ENCODE data around the gene PSORS1C1. TPM values are rescaled to one million over a fixed set of nuclear protein-coding genes. Genes with fewer than 3 reads are reported as not detected.
A peak's percentile ranks its signal among the peaks of the same experiment; 100 is the strongest.
"Not testable (repeated sequence)": the region's sequence is repeated elsewhere in the genome, so short reads cannot be mapped to it uniquely, and the experiment has no call there.

Gene PSORS1C1, protein sequence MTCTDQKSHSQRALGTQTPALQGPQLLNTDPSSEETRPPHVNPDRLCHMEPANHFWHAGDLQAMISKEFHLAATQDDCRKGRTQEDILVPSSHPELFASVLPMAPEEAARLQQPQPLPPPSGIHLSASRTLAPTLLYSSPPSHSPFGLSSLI
- 1 to 10 TPM in 2 of 12 donors, under 1 TPM in 8, not detected in 2; 0.41 to 1.3 (median 0.67) TPM for polyA plus RNA-seq (ENCODE audit: insufficient read length in 12 of 12)
- long read RNA-seq, donor 1: 0 reads
- long read RNA-seq, donor 2: 0 reads
- long read RNA-seq, donor 3: 0 reads
- long read RNA-seq, donor 4: 0 reads
- long read RNA-seq, donor 5: 0 reads
- long read RNA-seq, donor 6: 0 reads
- long read RNA-seq, donor 7: 0 reads
- long read RNA-seq, donor 8: 0 reads
- long read RNA-seq, donor 9: 0 reads
- long read RNA-seq, donor 10: 0 reads
- long read RNA-seq, donor 11: 0 reads

DNA sequence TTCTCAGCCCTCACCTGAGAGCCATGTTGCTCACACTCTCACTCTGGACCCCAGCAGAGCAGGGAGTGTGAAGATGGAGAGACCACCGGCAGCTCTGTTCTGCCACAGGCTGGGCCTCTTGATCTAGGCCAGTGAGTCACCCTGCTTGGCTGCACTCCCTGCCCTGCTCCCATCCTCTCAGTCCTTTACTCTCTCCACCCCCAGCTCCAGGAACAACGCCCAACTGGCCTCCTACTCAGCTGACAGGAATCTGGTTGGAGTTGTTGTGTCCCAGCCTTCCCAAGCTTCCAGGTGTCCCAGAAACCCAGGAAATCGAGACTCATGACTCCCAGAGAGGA lies at the start of gene PSORS1C1:
Gene PSORS1C1 (plus strand): TSS at position 260 of the 338 bp plus-strand sequence. CDS start 14,833 bp downstream, outside the sequence.
- DNase-seq: peak; percentile 66

DNA sequence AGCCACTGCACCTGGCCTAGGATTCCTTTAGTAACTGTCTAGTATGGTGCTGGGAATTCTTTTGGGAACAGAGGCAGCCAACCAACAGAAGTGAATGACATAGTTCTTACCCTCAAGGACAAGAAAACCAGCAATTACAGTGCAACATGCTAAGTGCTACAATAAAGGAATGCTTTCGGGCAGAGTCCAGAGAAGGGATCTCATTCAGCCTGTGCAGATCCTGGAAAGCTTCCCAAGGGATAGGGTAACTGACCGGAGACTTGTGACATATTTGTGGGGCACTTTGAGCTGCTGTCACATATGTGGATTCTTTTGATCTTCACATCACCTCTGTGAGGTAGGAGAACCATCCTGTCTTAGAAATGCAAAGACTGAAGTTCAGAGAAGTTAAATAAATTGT lies 49.0 kb upstream of the PSORS1C1 start:
- no peak for DNase-seq

DNA sequence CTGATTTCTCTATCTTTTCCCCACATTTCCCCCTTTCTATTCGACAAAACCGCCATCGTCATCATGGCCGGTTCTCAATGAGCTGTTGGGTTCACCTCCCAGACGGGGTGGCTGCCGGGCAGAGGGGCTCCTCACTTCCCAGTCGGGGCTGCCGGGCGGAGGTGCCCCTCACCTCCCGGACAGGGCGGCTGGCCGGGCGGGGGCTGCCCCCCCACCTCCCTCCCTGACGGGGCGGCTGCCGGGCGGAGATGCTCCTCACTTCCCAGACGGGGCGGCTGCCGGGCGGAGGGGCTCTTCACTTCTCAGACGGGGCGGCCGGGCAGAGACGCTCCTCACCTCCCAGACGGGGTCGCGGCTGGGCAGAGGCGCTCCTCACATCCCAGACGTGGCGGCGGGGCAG lies 47.6 kb upstream of the PSORS1C1 start:
- not testable (repeated sequence) for DNase-seq

DNA sequence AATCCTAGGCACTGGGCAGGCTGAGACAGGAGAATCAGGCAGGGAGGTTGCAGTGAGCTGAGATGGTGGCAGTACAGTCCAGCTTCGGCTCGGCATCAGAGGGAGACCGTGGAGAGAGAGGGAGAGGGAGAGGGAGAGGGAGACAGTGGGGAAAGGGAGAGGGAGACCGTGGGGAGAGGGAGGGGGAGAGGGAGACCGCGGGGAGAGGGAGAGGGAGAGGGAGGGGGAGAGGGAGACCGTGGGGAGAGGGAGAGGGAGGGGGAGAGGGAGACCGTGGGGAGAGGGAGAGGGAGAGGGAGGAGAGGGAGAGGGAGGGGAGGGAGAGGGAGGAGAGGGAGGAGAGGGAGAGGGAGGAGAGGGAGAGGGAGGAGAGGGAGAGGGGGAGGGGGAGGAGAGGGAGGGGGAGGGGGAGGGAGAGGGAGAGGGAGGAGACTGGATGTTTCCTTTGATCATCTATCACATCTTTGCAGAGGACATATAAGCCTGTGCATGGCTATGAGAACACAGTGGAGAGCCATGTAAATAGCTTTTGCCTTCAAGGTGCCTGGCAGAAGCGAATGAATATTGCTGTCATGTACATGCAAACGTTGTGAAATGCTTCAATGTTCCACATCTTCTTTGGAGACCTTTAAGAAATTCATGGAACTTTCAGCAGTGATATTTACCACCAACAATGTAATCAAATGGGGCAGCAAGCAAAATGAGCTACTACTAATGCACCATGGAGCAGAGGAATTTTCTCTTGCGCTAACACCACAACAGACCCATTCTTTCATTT lies 46.5 kb upstream of the PSORS1C1 start:
- DNase-seq: not testable (repeated sequence)

DNA sequence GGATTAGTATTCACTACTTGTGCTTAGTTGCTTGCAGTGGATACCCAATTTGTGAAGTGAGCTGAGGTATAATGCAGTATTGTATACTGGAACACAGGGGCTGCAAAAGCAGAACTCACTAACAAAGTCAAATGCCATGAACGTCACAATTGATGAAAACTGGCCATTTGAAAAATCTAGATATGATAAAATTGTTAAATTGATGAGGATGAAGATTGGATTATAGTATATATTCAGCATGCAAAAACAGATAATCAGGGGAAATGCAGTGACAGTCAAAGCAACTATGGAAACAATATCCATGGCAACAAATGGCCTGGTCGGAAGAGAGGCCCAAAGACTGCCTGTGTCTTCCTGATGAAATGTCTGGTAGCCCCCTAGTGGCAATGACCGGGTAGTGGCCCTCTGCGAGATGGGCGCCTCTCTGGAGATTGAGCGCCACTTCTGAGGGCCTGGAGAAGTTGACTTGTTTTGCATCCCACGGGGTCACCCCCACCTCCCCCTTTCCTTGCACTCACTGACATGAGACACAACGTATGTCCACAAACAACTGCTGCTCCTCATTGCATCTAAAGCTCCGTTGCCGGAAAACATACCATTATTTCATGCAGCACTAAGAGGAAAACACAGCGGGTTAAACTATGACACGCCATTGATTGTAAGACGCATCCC lies 45.8 kb upstream of the PSORS1C1 start:
- DNase-seq: peak; percentile 67

DNA sequence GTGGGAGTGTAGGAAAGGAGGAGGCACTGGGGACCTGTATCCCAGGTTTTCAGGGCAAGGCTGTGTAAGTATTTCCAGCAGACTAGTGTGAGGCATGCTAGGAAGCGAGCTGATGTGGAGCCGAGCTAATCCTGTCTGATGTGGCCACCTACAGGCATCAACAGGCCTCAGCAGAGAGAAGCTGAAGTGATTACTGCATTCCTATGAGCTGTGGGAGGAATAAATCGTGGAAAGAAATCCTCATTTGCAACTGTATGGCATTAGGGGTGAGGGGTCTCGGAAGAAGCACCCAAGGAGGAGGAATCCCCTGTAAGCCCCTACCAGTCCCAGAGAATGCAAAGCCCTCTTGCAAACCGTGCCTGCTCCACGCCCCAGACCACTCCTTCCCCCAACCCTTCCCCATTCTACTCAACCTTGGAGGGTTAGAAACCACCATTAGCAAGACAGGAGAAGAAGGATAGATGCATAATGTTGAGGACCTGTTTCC lies 43.8 kb upstream of the PSORS1C1 start:
- peak; percentile 55 for DNase-seq

DNA sequence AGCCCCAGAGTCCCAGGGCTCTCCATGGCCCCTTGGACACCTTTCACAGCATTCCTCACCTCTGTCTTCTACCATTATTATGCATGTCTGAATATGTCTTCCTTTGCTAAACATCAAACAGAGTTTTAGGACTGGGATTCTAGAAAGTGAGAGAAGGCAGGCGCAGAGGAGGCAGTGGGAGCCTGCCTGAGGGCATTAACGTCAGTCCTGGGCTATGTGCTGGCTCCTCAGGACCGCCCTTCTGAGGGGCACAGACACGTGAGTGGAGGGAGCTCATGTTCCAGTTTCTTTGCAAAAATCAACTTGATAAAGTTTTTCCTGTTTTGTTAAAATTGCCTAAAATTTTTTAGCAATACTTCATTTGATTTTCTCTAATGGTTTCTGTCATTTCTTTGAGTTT lies 40.2 kb upstream of the PSORS1C1 start:
- DNase-seq: no peak

DNA sequence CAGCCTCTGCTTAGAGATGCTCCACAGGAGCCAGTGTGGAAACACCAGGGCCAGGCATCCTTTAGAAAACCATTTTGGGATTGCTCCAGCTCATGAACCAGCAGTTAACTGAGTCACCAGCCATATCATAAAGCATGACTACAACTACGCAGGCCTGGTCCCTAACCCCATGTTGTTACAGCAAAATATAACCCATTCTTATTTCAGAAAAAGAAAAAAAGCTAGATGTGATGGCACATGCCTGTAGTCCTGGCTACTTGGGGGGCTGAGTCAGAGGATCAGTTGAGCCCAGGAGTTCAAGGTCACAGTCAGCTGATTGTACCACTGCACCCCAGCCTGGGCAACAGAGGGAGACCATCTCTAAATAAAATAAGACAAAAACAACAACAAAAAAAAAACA lies 39.1 kb upstream of the PSORS1C1 start:
- DNase-seq: no peak

DNA sequence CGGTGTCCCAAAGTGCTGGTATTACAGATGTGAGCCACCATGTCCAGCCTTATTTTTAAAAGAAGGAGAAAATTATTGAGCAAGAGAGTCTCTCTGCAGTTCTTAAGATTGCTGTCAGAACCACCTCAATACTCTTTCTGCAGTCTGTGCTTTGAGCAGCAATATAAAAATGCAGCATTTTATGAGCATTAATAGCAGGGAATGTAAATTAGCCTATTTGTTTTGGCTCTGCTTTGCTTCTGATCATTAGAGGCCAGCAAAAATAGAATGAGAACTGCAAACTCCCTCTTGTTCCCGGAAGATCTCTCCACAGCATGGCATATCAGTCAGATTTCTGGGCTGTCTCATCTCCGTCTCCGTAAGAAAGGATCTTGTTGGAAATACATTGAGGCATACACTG lies 38.0 kb upstream of the PSORS1C1 start:
- no peak for DNase-seq

DNA sequence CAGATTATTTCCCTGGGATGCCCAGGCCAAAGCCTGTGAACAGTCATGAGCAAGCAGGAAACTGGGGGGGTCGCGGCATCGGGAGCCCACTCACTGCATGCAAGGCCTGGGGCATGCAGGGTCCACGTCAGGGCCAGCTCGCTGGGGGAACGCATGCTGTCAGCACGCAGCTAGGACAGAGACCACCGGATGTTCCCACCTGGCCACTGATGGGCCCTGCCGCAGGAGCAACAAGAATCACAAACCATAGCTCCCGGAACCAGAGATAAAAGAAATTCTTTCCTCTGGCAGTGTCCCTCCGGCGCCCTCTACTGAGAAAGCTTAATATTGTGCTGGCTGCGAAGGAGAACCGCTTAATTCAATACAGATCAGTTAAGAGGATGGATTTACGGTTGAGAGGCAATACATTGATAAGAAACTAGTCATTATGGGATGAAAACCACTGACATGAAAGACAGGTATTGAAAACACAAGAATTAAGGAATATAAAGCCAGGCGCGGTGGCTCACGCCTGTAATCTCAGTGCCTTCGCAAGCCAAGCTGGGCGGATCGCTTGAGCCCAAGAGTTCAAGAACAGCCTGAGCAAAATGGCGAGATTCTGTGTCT lies 34.8 kb upstream of the PSORS1C1 start:
- peak; percentile 61 for DNase-seq

DNA sequence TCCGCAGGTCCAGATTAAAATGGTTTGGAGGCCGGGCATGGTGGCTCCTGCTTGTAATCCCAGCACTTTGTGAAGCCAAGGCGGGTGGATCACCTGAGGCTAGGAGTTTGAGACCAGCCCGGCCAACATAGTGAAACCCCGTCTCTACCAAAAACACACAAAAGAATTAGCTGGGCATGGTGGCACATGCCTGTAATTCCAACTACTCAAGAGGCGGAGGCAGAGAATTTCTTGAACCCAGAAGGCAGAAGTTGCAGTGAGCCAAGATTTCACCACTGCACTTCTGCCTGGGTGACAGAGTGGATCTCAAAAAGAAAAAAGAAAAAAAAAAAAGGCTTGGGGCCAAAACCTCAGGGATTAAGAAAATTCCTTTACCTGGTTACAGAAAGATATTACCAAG lies 32.7 kb upstream of the PSORS1C1 start:
- DNase-seq: no peak

DNA sequence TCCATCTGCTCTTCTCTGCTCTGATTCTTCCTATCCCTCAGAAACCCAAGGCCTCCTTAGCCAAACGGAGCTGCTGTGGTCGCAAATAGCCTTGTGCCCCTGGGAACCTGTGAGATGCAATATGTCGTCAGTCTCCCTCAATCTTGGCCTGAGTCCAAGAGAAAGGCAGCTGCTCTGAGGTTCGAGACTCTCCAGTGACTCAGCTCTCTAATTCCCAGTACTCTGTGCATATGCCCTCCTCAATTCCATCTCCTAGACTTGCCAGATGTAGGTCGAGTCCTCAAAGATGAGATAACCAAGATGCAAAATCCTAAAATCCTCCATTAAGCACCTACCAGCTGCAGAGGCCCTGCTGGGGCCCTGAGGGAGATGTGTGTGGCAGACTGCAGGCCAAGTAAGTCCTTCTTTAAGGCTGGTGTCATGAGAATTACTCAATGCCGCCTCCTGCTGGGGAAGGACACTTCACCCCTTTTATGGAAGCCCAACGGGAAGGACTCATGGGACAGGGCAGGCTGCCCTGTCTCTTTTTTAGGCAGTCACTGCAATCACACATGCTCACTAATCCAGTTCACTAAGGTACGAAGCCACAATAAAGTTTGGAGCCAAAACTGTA lies 30.8 kb upstream of the PSORS1C1 start:
- DNase-seq: no peak

DNA sequence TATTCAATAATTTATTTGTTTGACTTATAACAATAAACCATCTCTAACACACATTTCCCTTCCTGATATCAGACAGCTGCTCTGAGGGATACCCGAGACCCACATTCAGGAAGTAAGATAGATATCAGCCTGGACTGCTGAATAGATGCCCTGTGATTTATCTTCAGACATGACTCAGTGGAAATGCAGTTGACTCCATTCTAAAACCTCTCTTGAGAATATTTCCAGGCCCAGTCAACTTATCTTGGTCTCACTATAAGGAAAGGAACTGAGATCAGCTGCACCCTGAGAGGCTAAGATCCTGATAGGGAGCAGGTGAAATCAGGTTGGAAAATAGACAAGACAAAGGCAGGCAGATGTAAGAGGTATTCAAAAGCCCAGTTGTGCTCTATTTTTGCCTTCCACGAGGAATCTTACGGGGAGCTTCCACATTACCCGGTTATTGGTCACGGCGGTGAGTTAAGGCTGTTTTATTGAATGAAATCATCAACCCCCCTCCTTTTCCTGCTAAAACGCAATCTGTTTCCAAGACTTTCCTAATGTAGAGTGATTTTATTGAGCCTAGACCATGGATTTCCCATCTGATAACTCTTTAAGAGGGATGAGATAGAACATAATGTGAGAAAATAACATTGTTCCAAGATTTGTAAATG lies 27.7 kb upstream of the PSORS1C1 start:
- DNase-seq: no peak

DNA sequence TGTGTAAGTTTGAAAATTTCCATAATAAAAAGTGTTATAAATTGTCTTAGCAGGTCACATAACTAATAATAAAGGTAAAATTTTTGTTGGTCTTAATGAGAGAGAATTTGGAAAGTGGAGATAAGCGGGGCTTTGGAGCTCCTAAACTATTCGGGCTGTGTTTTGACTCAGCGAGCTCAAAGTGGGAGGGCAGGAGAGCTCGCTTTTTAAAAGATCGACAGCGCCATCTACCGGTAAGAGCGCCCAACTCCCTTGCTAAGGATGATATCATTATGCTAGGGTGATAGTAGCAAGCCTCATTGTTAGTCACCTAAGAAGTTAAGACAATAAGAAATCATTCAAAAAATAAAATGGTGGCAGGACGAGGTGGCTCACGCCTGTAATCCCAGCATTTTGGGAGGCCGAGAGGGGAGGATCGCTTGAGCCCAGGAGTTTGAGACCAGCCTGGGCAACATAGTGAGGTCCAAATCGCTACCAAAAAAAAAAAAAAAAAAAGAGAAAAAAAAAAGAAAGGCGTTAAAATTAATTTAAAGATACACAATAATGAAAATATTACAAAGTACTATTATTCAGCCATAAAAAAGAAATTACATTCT lies 27.0 kb upstream of the PSORS1C1 start:
- peak; percentile 90 for DNase-seq

DNA sequence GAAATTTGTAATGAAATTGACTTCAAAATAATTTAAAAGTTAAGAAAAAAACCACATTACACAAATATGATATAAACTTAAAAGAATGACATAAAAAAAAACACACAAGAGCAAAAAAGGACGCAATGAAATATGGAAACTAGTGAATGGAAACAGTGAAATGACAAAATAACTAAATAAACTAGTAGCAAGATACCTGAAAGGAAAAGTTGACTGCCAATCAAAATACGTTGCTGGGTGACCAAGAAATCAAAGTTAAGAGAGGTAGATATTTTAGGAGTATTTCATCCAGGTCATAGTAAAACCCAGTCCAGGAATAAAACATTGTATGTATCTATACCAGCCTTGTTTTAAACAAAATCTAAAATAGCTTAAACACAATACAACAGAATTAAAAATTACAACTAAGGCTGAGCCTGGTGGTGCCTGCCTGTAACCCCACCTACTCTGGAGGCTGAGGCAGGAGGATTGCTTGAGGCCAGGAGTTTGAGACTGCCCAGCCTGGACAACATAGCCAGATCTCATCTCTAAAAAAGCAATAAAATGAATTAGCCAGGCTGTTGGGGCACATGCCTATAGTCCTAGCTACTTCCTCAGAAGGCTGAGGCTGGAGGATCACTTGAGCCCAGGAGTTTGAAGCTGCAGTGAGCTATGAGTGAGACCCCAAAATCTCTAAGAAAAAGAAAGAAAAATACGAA lies 24.2 kb upstream of the PSORS1C1 start:
- DNase-seq: no peak

DNA sequence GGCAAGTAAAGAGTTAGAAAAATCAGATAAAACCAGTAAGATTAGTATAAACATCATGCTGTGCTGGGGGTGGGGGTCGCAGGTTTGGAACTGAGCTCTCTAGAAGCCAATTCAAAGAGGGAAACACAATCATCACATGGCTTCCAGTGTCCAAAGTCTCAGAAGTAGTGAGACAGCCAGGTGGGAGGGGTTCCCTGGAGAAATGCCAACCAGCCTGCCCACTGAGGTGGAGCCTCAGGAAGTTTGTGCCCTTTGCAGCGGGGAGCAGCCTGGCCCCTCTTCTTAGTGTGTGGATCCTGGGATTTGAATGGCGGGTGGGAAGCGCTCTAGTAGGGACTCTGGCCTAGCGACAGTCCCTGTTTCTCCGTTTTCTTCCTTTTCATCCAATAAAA lies 23.6 kb upstream of the PSORS1C1 start:
- no peak for DNase-seq

DNA sequence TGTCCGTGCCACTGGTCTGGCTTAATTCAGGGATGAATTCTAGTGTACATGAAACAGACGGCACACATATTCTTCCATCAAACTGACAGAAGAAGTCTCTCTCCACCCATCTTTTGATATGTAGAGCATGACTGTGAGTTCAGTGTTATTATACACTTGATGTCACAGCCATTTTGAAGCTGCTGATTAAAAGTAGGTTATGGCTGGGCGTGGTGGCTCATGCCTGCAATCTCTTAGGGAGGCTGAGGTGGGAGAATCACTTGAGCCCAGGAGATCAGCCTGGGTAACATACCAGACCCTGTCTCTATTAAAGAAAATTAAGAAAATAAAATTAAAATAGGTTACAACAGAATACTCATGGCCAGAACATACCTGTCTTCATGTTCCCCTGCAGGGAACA lies 22.9 kb upstream of the PSORS1C1 start:
- DNase-seq: no peak

DNA sequence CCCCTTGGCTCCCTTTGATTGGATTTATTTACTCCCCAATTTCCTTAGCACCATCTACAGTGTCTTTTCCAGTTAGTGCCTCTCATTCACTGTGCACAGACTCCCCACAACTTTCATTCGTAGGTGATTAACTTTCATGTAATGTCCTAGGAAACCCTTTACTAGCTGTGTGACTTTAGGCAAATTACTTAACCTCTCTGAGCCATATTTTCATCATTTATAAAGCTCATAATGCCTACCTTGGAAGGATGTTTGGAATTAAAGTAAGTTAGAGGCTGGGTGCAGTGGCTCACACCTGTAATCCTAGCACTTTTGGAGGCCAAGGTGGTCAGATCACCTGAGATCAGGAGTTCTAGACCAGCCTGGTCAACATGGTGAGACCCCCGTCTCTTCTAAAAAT lies 22.4 kb upstream of the PSORS1C1 start:
- DNase-seq: no peak

DNA sequence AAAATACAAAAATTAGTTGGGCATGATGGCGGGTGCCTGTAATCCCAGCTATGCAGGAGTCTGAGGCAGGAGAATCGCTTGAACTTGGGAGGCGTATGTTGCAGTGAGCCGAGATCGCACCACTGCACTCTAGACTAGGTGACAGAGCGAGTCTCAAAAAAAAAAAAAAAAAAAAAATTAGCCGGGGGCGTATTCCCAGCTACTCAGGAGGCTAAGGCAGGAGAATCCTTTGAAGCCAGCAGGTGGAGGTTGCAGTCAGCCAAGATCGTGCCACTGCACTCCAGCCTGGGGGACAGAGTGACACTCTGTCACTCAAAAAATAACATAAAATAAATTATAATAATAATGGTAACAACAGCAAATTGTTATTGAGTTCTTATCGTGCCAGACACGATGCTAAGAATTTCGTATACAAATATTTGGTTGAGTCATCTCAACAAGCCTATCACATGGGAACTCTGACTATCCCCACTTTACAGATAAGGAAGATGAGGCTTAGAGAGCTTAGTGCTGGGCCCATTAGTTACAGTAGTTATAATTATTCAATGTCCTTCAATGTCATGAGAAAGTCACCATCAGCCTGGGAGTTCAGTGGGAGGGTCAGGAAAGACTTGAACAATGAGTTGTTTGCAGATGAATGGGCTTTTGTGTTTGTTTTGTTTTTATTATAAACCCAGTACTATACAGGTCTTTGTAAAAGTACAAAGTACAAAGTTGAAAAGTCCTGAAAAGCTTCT lies 21.7 kb upstream of the PSORS1C1 start:
- no peak for DNase-seq

All from muscle of arm (tissue), 14 donors.